HG03139 (cell line): Measurements from ENCODE around the gene SPAG6.

Source experiments
- ATAC-seq: cut with Tn5 transposase; IDR thresholded peaks from one replicate; pipeline ENCODE4 v1.9.1; 2021; ENCODE audit not compliant: unreplicated experiment

The SPAG6 gene

DNA sequence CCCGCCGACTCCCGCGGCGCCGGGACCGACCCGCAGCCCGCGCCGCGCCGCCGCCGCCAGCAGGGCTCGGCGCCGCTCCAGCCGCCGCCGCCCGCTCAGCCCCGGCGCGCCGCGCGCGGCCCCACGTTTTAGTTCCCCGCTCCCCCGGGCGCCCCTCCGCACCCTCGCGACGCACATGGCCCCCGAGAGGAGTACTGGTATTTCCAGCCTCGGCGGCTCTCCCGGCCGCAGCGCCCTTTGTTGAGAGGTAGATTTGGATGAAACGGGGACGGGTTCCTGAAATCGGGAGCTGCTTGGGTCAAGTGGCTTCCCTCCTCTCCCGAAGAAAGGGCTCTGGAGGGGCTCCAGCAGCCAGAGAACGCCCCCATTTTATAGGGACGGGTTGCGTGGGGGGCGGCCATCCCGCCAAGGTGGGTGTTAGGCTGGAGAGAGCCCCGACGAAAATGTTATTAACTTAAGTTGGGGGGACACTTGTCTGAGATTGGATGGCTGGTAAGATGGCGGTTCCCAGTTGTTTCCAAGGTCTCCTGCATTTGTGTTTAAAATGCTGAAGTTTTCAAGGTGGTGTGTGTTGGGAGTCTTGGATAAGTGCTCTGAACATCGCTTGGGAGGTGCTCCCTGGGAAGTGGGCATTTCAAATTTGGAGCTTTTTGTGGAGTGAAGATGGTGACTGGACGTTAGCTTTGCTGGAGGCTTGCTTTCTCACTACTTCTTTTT is 23.2 kb upstream of the SPAG6 start:
- ATAC-seq = no peak

DNA sequence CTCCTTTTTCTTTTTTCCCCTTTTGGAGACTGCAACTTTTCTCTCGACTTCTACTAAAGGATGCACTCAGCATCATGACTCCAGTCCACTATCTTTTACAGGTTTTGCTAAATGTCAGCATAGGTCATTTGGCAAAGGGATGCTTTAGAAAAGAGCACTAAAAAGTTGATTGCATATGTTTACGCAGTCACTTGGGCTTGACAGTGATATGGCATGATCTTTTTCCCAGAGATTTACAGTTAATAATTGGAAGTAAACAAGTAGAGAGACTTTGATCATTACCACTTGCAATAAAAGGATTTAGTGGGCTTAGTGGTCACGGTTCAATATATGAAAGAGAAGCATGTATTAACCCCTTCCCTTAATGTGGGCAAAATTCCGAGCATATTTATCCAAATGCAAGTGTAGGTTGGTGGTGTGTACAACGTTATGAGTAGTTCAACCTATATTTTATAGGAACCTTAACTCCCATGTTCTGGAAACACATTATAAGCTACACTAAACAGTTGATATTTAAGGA is 22.6 kb upstream of the SPAG6 start:
- no peak for ATAC-seq

DNA sequence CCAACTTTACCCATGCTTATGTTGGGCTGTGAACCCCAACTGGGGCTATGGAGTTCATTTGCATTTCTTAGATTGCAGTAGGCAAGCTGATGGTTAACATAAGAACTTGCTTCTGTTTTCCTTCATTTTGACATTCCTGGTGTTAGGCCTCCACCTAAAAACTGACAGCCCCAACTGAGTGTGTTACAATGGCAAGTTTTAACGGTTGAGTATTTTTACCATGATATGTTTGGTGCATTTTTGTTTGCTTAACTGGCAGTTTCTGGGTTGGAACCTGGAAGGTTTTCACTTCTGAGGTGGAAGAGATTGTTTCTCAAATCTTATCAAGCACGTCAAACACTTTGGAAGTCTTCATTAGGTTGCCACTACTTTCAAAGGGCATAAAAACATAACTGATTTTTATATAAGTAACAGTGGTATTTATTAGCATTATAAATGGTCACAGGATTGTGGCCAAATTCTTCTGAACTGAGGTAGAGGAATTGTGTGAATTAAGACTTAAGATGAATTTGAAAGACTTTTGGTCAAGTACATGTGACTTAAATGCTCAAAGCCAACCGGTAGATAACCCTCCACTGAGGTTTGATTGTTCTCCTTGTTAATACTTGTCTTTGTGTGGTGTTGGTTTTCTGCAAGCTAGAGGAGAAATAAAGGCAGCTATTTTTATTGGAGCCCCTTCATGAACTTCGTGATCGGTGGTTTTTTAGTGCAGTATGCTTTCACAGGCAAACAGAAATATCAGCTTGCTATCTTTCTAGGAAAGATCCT is 21.6 kb upstream of the SPAG6 start:
- ATAC-seq = no peak

DNA sequence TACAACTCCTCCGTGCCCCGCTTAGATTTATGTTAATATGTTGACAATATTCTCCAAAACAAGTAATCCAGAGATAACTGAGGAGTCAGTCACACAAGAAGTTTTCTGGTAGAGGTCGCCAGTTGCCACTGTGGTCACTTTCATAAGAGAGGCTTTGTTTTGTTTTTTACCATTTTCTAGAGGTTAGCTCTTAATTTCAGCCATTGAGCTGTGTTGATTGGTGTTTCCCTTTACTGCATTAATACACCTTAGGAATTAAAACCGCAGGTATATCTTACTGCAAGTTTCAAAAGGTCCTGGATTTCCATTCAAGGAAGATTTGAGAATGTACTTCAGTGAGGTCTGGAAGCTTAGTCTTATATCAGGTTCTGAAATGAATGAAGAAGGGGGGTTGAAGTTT is 20.9 kb upstream of the SPAG6 start:
- ATAC-seq = no peak

DNA sequence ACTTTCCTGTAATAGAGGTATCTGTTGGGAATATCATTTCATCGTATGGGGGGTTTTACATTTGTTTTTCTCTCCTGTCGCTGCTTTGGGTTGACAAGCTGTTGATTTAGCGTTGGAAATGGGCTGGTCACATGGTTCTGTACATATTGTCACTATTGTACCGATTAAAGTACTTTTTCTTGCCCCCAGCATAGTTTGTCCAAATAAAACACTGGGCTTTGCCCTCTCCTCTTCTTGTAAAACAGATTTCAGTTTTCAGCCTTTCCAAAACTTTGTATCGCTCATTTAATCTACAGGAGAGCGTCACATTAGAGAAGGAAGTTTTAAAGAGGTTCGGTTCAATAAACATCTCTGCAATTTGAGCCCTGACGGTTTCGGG is 20.4 kb upstream of the SPAG6 start:
- no peak for ATAC-seq

DNA sequence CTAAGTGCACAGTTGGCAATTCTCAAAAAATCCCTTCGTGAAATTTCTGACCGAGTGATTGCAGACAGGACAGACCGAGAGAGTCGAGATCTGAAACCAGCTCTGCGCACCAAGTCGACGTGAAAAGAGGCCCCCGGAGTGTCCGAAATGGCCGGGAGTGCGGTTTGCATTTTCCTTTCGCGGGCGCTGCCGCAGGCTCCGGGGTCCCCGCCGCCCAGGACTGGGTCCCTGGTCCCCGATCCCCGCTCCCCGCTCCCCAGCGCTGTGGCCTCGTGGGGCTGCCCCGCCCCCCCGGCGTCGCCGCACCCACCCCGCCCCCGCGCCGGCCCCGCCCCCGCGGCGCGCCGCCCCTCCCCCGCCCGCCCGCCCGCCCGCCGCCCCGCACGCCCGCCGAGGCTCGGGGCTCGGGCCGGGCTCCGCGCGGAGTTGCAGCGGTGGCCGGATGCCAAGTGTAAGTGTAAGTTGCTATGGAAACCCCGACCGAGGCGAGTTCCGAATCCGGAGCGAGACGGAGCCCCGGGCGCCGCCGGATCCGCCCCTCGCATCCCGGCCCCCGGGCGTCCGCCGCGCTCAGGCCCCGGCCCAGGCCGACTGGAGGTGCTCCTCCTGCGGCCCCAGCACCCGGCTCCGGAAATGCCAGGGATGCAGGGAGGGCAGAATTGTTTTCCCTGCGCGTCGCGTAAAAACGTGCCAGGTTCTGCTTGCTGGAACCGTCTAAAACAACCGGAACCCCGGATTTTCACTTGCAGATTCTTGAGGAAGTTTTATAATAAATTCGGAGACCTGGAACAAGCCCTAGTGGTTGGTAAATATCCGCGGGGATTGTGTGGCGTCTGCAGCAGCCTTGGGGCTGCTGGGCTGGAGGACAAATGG is 19.8 kb upstream of the SPAG6 start:
- ATAC-seq = peak; percentile 43

DNA sequence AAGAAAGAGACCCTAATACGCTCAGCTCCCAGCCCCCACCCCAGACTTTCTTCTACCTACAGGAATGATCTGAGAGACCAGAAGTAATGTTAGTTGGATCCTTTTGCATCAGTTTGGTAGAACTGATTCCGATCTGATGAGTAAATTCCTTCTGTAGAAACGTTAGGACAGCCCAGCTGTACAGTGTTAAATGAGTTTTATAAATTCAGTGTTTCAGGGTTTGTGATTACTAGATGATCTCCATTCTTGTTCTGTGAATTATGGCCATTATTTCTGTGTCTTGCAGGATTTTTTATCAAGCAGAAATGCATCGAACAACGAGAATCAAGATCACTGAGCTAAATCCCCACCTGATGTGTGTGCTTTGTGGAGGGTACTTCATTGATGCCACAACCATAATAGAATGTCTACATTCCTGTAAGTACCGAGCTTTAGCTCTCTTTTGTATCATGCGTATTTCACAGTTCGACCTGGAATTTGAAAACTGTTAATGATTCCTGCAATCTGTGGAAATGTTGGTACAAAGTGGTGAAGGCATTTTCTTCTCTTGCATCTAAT is 19.1 kb upstream of the SPAG6 start:
- ATAC-seq = no peak

DNA sequence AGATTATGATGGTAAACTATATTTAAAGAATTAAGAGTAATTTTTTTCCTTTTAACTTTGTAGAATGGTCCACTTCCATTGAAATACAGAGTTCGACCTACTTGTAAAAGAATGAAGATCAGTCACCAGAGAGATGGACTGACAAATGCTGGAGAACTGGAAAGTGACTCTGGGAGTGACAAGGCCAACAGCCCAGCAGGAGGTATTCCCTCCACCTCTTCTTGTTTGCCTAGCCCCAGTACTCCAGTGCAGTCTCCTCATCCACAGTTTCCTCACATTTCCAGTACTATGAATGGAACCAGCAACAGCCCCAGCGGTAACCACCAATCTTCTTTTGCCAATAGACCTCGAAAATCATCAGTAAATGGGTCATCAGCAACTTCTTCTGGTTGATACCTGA is 16.1 kb upstream of the SPAG6 start:
- ATAC-seq = no peak

DNA sequence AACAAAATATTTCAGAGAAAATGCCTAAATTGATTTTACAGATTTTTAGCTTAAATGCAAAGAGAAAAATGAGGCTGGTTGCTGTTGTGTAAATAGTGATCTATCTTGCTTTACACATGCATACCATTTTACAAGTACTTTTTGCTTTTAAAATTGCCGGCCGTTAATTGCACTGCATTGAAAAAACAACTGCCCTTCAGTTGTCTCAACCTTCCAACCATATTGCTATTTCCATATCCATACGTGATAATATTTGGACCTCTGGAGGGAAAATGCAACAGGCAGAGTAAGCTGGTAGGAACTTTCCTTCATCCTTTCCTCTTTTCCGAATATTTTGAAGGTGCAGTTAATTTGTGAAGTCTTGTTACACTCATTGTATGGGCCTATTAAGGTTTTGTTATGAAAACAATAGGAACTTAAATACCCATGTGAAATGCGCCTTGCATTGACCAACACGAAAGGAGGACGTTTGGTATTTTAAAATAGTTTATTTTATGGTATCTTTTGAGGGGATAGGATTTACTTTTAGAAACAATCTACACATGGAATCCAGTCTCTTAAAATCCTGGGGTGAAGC is 13.1 kb upstream of the SPAG6 start:
- ATAC-seq = no peak

DNA sequence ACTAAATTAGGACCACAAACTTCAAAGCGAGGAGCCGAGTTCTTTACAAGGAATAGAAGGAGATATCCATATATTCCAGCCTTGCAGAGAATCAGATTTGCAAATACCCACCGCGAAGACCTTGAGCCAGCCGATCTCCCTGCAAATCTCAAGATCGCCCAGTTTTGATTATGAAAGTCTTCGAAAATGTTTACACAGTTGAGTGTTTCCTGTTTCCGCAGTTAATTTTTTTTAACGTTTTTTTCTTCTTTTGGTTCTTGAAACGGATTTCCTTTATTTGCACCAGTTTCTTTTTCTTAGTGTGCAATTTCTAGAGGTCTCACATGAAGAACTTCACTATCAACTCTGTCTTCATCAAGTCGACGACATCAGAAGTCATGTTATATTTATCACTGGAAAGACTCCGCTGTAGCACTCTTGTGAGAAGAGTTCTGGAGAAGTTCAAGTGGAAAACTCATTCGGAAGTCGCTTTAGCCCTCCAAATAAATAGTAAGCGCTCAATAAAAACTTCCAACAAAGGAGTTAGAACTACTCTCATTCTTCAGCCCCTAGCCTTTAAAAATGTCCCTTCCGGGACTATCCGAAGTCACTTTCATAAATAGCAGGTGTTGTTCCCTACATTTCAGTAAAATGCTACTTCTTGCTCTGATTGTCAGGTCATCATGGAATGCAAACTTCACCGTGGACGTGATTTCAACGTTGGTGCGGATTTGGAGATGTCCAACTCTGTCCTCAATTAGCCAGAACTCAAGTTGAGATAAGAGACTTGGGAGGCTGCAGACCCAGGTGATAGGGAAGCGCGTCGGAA is 11.9 kb upstream of the SPAG6 start:
- no peak for ATAC-seq

DNA sequence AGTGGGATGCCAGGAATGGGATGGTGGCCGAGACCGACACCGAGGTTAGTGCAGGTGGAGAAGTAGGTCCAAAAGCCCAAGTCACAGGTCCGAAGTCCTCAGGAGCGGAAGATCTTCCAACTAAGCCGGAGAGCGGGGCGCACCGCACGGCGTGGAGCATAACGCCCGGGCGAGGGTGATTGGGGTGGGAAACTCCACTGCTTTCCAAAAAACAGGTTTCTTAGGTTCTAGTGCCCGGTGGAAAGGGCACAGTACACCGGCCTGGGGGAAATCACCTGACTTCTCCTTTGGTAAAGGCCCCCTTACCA is 11.4 kb upstream of the SPAG6 start:
- no peak for ATAC-seq

DNA sequence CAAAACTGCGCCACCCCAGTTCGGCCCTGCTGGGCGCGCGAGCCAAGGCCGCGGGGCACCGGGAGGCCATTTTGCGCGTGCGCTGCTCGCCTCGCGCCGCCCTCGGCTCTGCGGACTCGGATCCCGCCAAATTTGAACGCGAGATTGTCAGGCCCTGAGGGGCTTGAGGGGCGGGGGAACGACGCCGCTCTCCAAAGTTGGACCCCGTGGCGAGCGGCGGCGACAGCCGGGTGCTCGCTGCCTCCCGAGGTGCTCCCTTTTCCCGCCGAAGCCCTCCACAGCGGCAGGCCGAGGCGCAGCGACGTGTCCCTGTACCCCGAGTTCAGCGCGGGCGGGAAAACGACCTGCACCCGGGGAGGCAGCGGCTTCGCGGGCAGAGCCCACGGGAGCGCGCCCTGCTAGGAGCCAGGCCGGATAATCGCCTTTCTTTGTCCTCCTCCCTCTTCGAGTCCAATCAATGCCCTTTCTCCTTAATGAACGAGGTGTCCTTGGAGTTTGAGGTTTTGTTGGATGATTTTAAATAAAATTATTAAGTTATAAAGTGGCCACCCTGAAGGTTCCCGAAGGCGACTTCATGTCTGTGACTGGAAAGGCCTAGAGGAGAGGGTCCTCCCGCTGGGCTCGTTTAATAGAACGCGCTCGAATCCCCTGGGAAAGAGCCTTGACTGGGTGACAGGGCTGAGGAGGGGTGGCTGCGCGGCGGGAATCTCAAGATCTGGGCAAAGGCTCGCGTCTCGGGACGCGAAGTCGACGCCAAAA is 10.7 kb upstream of the SPAG6 start:
- ATAC-seq = no peak

DNA sequence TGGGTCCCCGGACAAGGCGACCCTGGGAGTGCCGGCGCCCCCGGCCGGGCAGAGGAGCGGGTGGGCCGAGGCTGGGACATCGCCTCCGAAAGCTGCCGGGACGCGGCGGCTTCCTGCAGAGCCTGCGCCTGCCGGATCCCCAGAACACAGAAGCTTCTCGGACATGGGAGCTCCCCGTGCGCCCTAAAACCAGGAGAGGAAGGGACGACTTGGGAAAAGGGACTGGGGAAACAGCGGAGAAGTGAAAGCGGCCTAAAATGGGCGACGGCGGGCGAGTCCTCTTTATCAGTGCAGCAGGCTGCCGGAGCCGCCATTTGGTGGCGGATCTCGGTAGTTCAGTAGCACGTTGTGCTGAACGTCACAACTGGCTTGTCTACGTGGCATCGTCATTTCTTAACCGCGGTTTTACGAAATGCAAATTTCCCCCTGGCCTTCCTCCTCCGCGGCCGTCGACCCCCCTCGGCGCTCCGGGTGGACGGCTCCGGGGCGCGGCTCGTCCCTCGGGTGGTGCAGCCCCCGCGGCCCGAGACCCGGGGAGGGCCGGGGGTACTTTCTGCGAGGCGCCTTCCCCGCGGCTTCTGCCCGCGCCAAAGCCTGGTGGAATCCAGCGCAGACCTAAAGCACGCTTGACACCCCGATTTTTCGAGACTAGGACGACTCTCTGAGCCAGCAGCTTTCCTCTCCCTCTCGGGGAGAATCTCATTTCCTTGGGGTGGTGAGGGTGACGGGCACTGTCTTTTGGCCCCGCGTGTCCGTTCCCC is 9.9 kb upstream of the SPAG6 start:
- ATAC-seq = no peak

DNA sequence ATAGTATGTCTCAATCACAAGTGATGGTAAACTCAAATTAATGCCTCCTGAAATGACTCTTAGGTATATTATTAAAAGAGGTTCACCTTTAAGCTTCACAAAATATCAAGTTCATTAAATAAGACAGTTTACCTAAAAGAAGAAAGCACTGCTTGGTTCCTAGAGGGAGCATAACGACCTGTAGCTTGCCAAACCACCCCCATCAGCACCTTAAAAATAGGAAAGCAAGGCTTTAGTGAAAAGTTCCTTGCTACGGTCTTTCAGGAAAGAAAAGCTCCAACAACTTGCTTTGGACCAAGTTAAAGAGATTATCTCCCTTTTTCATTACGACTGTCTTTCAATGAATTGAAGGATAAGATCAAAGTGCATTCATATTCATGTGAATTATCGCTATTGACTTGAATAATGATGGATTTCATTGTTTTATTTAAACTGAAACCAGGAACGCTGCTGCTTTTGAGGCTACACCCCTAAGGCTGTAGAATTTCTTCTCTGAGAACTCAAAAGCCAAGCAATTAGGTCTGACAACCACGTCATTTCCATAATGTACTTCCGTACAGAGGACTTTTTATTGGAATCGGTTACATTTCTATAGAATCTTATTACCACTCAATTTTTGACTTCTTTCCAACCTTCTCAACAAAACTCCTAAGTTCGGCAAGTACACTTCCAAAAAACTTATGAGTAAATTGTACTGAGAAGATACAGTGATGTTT is 7.0 kb upstream of the SPAG6 start:
- ATAC-seq = no peak

DNA sequence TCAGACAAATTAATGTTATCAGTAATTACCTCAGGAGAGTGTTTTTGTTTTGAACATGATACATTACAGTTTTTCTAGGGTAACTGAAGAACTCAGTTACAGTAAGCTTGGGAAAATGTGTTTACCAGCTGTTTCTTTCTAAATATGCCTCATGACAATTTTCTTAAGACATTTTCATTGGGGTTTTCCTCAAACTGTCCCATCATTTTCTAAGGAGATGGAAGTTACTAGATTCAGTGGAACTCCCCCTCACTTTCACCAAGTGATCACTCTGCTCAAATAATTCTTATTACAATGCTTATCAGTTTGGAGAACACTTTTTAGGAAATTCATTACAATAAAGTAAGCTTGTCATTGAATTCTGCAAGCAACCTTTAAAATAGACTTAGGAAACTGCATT is 6.4 kb upstream of the SPAG6 start:
- ATAC-seq = no peak

DNA sequence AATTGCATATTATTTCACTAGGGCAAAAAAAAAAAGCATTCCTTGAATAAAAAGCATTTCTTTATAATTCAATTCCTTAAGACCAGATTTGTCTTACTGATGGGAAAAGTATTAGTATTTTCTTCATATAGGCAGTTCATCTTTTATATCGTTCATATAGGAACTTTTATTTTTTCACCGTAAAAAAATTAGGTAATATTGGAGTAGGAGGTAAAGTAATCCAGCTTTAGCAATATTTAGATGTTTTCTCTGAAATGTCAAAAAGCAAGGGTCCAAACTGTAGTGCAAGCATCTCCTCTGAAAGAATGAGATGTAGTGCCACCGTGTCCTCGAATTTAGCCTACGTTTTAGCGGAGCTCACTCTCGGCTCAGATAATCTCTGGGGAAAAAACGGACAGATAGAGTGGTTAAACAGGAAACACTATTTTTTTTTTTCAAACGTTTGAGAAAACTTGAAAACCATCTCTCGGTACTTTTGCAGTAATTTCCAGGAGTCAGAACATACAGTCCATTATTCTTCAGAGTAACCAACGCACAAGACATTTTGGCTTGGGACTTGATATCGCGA is 5.5 kb upstream of the SPAG6 start:
- no peak for ATAC-seq

DNA sequence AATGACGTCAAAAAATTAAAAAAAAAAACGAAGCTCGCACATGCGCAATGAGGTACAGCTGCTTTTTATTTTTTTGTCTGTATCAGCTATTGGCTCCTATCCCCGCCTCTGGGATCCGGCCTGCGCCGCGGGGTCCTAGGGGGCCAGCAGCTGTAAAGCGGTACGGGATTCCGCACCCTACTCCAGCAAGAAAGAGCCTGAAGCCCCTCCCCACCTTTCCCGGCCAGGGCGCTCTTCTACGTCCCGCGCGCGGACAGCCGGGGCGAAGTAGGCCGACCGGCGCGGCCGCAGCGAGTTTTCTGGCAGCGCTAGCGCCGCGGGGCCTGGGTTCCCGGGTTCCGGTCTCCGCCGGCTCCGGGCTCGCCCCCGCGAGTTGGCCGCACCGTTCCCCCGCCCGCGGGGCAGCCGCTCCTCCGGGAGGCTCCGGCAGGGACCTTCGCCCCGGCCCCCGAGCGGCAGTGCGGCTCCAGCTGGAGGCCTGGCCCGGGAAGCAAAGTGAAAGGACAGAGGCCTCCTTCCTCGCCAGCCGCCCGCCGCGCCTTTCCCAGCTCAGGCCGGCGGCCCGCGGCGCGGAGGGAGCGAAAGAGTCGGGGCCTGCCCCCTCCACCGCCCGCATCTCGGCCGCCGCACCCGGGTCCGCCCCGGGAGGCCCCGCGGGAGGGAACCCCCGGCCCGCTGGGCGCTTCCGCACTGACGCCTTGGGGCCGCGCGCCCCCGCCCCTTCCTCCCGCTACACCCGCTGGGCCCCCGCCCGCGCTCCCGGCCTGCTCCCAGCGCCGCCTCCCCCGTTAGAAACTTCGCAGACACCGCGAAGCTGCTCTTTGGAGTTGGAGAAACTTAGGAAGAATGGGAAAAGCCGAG is 4.7 kb upstream of the SPAG6 start:
- ATAC-seq = peak; percentile 46
